NOMO-1 treated with dmso at 0.1 percent for 144 hours (cell line): Measurements from ENCODE around the gene PKNOX2.

Experiments
- DNase-seq: peaks from one replicate; lab custom pipeline; 2025; ENCODE audit not compliant: unreplicated experiment; lab: John Stamatoyannopoulos, UW

Gene PKNOX2

DNA sequence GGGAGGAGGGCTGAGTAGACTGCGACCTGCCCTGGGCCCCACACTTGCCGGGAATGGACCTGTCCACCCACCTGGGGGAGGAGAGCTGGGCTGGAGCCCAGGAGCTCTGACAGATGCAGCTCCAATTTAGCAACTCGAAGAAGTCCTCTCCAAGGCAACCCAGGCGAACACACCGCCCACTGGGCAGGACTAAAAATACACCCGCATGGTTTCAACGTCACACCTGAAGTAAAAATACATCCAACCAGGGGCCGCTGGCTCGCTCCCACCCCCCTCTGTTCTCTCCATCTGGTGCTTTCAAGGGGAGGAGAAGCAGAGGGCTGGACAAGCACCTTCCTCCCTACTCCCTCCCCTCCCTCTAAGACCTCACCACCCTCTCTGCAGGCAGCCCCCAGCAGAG lies 211.6 kb downstream of the PKNOX2 start:
- no peak for DNase-seq

DNA sequence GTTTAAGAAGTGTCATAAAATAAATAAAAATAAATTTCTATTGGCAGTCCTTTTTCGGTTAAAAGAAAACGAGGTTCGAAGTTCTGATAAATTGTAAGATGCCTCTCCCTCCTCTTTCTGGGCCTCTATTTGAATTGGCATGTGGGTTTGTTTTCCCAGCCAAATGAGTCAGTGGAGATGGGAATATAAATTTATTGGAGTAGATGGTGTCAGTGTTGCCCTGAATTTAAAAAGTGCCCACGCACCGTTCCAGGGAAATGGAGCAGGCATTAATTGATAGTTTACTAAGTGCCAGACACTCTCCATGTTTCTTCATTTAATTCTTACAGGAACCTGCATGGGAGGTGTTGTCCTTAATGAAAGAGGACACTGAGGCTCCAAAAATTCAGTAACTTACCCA lies 212.3 kb downstream of the PKNOX2 start:
- no peak for DNase-seq

DNA sequence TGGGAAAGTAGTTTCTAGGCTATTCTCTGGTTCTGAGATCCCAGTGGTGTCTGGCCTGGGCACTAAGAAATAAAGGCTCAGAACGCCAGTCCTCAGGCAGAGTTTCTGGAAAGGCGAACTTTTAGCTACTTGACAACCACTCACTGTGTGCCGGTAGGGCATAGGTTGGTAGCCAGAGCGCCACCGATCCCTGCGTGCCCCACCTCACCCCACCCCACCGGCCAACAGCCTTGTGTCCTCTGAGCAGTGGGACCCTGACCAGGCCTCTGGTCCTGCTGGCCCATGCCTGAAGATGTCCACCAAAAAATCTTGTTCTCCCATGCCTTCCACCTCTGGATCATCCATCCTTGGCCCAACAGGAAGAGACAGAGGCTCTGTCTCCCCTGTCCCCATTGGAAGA lies 213.5 kb downstream of the PKNOX2 start:
- DNase-seq = no peak

DNA sequence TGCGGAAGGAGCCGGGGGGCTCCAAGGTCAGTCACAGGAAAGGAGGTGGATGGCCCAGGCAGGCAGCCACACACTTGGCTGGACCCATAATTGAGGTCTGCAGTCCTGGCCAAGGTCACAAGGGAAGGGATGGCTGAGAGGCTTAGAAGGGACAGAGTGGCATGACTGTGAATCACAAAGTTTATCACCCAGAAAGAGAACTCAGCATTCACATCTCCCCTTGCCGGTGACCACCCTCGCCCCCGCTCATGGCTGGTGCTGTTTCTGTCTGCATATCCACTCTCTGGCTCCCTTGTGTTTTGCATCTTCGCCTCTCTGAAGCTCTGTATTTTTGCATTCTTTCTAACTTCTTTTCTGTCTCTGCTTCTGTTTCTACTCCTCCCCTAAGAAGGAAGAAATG lies 214.0 kb downstream of the PKNOX2 start:
- DNase-seq = no peak

DNA sequence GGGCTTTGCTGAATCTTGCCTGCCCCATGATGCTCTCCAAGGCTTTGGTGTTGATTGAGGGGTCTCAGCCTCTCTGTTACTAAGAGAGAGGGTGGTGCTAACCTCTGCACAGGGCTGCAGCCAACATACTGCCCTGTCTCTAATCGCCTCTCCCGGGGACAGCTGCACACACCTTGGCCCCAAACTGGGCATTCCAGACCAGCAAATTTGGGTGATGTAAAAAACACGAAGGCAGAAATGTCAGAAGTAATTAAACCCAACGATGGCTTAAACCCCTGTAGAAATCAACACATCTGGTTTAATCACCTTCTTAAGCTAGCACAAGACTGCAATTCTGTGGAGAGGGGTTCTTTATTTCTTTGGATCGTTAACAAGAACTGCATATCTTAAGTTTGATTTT lies 215.0 kb downstream of the PKNOX2 start:
- DNase-seq = no peak

DNA sequence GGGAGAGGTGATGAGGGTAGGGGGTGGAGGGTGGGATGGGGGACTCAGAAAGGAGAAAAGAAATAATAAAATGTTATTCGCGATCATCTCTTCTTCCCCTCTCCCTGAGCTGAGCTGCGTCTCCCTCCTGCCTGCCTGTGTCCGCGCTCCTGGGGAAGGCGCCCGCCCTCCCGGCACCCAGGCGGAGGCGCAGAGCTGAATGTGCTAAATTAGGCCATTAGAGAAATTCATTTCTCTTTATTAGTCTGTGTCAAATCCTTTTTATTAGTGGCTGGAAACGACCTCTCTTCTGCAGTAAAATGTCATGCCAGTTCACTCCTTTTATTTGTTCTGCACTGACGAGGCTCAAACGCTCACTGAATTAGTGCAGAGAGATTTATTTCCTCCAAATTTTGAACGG lies 215.4 kb downstream of the PKNOX2 start:
- DNase-seq = no peak

DNA sequence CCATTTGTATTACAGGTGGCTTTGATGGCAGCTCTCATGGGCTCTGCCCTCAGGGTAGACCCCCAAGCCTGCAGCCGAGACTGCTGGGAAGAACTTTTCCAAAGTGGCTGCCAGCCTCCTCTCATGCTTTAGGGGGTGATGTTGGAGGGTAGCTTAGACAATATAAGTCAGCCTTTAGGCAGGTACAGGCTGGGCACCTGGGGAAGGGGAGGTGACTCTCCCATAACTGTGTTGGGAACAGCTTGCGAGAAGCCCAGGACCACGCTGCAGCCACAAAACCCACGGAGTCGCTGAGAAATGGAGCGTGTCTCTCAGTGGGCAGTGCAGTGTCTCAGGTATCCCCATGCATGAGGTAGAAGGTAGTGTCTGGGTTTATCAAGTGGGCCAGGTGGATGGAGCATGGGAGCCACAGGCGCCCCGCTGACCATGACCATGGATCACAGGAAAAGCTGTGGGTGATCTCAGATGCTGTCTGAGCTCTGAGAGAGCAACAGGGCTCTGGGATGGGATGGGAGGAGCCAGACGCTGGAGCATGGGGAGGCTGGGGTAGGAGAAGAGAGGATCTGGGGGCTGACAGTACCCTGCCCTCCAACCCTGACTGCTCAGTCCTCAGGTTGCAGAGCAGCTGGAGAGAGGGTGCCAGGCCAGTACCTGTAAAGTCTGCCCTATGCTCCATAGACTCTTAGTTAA lies 216.3 kb downstream of the PKNOX2 start:
- DNase-seq = no peak

DNA sequence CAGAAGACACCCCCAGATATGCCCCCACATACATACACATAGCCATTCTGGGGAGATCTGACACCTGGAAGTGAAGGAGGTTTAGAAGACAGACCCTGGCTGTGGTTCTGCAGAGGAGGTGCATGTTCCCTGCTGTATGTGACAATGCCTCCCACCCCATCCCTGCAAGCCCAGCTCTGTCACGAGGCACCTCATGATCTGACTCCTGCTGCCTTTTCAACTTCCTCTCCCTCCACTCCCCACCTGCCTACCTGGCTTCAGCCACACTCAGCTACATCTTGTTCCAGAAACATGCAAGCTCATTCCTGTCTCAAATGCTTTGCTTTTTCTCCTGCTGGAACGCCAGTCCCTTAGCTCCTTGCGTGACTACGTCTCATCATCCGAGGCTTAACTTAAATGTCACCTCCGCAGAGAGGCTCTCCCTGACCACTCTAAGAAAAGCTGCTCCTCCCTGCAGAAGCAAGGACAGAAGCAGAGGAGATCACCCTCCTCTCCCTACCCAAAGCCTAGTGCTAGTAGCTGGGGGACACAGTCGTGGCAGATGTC lies 217.0 kb downstream of the PKNOX2 start:
- DNase-seq = no peak

DNA sequence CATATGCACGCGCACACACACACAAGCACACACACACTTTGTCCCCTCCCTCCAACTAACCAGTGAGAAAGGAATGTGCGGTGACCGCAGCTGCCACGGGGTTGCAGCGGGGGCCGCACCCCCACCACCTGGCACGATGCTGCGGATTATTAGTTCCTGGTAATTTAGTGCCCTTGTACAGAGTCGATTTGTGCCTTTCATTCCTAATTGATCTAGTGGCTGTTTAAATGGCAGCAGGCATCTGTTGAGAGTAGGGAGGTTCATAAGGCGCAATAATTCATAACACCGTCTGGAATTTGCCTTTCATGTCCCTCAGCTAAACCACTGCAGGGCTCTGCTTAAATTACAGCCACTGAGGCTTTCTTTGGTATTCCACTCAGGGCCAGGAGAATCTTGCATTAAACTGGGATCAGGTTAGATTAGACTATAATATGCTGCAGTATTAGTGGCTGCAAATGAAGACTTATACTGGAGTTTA lies 217.8 kb downstream of the PKNOX2 start:
- no peak for DNase-seq

DNA sequence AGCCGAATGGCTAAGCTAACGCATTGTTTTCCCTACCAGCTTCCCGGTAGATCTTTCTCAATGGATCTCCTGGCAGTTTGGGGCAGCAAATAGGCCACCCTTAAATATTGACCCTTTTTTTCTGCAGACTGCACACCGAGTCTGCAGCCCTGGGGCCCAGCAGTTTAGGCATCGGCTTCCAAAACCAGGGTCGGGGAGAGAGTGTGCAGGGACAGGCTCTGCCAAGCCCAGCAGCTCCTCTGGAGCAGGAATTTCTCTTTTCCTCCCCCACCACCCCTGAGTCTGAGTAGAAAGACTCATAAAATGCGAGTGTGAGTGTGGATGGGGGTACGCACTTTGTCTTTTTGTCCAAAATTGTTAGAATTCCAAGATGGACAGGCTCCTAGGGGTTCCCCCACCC lies 218.3 kb downstream of the PKNOX2 start:
- DNase-seq = no peak

DNA sequence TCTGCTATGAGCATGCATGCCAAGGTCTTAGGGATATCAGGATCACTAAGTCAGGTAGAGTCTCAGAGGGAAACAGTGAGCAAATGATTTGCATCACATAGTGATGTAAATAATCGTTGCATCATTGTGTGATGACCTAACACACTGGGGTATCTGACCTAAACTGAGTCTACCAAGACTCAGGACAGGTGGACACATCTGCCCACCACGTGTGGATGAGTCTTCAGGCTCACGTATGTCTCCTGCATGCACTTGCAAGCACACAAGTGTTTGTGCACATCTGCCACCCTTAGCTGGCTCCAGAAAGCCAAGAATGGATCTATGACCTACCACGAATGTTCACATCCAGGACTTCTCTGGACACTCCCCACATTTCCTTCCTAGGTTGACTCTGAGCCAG lies 220.3 kb downstream of the PKNOX2 start:
- DNase-seq = no peak

DNA sequence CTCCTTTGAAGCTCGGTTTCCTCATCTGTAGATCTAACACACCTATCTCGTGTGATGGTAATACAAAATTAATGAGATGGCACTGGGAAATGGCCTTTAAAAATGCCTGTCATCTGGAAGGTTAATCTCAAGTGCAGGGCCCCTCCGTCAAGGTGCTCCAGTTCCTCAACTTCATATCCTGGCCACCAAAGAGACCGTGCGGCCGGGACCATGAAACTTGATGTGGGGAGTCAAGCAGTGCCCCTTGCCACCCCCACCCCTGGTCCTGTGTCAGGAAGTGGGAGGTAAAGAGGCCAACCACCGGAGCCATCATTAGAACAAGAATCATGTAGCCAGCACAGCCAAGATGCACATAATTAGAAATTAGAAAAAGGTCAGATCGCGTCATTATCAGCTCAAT lies 223.3 kb downstream of the PKNOX2 start:
- DNase-seq = no peak

DNA sequence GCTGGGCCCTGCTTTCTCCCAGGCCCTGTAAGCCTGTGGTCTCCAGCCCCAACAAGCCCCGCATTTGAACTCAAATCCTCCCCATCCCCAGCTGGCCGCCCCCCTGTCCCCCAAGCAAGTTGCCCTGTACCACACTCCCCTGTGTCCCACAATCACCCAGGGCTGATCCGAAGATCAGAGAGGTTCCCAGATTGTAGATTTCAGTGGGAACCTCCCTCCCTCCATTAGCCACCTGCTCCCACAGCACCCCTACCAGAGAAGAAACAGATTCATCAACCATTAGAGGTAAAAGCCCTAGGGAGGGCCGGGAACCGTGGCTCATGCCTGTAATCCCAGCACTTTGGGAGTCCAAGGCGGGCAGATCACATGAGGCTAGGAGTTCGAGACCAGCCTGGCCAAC lies 224.1 kb downstream of the PKNOX2 start:
- no peak for DNase-seq

DNA sequence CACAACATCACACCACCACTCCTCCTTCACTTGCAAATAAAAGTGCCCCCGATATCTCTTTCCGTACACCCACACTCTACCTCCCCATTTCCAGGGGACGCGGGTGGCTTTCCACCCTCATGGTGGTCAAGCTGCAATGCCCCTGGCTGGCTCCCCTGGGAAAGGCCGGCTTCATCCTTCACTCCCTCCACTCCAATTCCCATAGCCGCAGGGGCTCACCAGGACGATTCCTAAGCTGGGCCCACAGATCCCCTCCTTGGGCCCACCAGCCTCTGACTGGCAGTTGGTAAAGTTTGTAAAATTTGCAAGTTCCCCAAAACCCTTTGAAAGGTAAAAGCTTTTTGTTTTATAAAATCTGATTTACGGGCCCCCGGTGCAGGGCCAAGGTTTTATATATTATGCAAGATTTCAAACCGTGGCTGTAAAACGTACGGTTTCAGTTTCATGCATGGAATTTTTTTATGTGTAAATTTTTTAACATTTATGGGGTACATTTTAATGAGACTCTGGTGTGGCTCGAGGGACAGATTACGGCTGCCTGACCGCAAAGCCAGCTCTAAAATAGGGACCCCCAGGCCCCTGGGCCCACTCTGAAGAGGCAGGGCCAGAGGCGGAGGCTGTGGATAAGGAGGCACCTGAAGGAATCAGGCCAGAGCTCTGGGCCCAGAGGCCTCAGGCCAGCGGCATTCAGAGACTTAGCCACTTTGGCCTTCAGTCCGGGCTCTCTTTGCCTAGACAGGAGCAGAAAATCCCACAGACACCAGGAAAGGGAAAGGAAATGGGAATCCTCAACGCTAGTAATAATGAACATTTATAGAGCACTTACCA lies 225.0 kb downstream of the PKNOX2 start:
- DNase-seq = no peak

DNA sequence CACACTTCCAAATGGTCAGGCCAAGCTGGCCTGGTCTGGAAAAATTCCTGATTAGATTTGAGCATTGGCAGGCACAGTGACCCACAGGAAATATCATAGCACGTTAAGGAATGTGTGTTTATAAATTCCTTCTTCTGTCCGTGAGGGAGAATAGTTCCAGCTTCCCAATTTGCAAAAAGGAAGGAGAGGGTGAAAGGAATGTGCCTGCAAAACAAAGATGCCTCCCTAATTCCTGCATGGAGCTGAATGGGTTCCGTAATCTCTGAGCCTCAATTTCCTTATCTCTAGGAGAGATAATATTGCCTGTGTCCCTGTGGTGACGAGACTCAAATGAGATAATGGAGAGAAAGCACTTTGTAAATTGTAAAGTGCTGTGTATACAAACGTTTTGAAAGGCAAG lies 226.4 kb downstream of the PKNOX2 start:
- DNase-seq = no peak

DNA sequence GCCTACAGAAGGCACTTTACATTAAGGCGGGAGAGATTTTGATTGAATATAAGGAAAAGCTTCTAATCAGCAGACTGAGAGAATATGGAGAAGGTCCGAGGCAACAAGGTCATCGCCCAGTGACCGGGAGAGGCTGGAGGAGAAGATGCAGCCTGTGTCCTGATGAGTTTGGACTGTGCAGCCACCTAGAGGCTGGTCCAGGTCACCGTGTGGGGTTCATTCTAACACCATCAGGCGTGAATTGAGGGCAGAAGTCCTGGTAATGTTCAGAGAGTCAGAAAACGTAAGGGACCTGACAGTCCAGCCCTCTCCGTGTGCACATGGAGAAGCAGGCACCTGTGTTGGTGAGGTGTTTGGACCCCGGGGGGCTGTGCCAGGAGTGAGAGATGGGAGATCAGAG lies 228.8 kb downstream of the PKNOX2 start:
- no peak for DNase-seq

DNA sequence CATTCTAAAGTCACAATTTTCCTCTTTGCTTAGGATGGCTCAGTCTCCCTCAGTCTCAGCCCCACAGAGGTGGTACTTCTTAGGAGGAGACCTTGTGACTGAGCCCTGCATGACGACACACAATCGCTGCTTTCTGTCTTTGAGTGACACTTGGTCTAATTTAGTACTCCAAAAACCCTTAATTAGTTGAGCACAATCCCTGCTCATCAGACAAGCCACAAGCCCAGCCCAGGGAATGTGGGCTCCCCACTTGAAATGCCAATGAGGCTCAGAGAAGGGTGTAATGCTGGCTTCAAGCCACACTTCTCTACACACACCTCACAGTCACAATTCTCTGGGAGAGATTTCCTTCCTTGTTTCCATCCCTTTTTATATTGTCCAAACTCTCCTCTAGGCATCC lies 229.7 kb downstream of the PKNOX2 start:
- DNase-seq = no peak

DNA sequence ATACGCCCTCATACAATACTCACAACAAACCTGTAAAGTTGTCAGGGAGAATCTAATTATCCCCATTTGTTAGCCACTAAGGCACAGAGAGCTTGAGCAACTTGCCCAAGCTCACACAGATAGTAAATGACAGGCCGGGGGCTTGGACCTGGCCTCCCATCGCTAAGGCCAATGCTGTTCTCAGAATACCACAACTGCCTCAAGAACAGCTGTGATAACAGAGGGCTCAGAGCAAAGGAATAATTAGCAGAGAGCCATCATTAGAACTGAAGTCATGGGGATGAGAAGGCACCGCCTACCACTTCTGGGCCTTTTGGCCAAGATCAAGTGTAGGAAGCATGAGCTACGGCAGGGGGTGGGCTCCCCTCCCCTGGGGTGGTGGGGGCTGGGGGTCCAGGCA lies 232.9 kb downstream of the PKNOX2 start:
- DNase-seq = no peak

DNA sequence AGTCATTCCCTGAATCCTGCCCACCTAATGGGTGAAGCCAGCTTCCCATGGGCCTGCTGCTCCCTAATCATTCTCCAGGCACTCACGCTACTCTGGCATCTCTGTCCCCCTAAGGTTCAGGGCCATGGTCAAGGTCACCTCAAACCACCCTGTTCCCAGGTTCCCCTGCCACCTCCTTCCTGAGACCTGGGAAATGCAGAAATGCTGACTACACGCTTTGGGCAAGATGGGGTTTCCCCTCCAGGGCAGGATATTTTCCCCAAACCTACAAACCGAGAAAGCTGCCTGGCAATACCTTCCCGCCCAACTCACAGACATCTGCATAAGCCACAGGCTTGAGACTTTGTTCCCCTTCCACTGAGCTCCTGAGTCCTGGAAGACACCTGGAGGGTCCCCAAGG lies 233.9 kb downstream of the PKNOX2 start:
- no peak for DNase-seq

DNA sequence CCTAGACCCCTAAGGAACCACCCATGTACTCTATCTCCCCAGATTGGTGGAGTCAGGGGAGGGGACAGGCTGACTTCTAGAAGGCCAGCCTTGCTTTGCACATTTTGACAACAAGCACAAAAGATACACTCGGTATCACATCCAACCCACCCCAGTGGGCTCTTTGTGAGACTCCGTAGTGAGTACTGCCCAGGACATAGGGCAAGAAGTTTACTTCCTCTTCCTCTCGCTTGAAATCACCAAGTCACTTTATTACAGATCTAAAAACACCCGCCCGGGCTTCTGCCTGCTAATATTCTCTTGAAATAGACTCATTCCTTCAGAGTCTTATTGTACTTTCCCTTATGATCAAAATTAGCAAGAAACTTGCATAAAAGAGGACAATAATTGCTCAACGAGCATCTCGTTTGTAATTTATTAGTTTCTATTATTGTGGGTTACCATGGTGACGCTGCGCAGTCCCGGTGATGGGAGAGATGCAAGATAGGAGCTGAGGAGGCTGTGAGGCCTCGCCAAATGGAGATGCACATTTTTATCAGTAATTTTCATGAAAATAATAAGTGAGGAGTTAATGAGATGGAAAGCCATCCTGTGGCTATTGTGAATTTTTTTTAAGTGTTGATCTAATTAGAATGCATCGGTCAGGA lies 234.6 kb downstream of the PKNOX2 start:
- DNase-seq = peak; percentile 12

DNA sequence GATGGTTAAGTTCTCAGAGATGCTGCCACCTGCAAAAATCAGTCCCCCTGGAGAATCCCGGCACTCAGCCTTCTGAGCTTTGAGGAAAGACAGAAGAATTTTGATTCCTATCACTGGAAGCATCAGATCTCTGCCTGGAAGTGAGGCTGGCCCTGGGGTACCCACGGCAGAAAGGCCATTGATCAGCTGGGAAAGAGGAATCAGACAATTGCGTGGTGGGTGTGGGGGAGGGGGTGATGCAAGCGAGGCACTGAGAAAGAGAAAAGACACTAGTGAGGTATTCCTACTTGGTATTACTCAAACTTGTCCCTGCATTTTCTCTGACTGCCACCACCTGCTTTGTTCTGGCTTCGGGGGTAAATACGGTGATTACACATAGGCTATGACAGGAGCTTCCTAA lies 235.4 kb downstream of the PKNOX2 start:
- no peak for DNase-seq

DNA sequence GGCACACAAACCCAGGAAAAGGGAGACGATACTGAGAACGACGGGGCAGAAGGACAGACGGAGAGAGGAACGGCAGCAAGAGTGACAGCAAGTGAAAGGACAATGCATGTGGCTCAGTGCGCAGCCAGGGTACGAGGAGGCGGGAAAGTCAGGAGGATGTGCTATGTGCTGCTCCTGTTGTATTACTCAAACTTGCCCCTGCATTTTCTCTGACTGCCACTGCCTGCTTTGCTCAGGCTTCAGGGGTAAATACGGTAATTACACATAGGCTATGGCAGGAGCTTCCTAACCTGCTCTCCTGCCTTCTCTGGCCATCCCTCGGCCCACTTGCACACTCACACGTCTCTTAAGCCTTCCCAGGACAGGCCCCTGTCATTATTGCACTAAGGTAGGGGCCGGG lies 236.7 kb downstream of the PKNOX2 start:
- DNase-seq = no peak
